Testis (tissue), 2 donors: ENCODE data around the gene CMTM5.

Experiments
- CTCF ChIP-seq, 3 experiments: fragments of 450-650 bp in 2 of 3; fragments of 200-600 bp in 1 of 3; sonication (generic) in 1 of 3; IDR thresholded peaks; one replicate each; pipeline ENCODE4 v1.5.1; 2016 to 2019; ENCODE audit warnings: antibody characterized with exemption in 3 of 3, mild to moderate bottlenecking in 2 of 3, moderate library complexity in 1 of 3
- POLR2A ChIP-seq: fragments of 450-650 bp; IDR thresholded peaks from one replicate; pipeline ENCODE4 v1.6.1; 2017; ENCODE audit warnings: antibody characterized with exemption, mild to moderate bottlenecking, moderate library complexity

GRCh38 chr14:23421594-23421993 lies 44.7 kb downstream of the CMTM5 start:
- TF ChIP-seq CTCF (IDR thresholded peaks at IDR 0.05) (no peak), POLR2A (no peak)
